Kidney (tissue), 14 donors: ENCODE data around the gene CRABP2. TPM values are rescaled to one million over a fixed set of nuclear protein-coding genes. Genes with fewer than 3 reads are reported as not detected.
A peak's percentile ranks its signal among the peaks of the same experiment; 100 is the strongest.

ENCODE experiments used
- DNase-seq, 5 donors: peaks; one replicate each; pipeline ENCODE4 v3.0.0-alpha.2; 2013 to 2020
- FAIRE-seq: peaks from 2 replicates; lab custom pipeline; 2012; peaks lifted over from hg19 to GRCh38; lab: Jason Lieb, UNC
- H3K27ac ChIP-seq, 2 donors: one replicate each; pipeline ENCODE4 v1.7.0; 2013; ENCODE audit warnings: low read depth in 2 of 2, low read length in 2 of 2, inconsistent platforms in 1 of 2
- H3K27me3 ChIP-seq: one replicate; pipeline ENCODE4 v1.7.1; 2013; ENCODE audit warnings: low read length, inconsistent platforms; ENCODE audit not compliant: control insufficient read depth, insufficient read depth
- H3K36me3 ChIP-seq, 3 donors: one replicate each; pipeline versions ENCODE4 v1.7.0 to v1.7.1; 2013; ENCODE audit warnings: low read length in 3 of 3, control low read depth in 1 of 3, inconsistent platforms in 1 of 3; ENCODE audit not compliant: insufficient read depth in 3 of 3, control insufficient read depth in 2 of 3
- H3K4me1 ChIP-seq, 3 donors: one replicate each; pipeline versions ENCODE4 v1.7.0 to v1.7.1; 2013; ENCODE audit warnings: low read length in 3 of 3, inconsistent platforms in 1 of 3, low read depth in 1 of 3; ENCODE audit not compliant: control insufficient read depth in 2 of 3, insufficient read depth in 2 of 3
- H3K4me3 ChIP-seq, 3 donors: one replicate each; pipeline versions ENCODE4 v1.7.0 to v1.8.1; 2013; ENCODE audit warnings: low read length in 3 of 3, control low read depth in 1 of 3, inconsistent platforms in 1 of 3
- H3K9ac ChIP-seq, 3 donors: one replicate each; pipeline versions ENCODE4 v1.7.0 to v1.7.1; 2013; ENCODE audit warnings: low read length in 3 of 3, control low read depth in 1 of 3, inconsistent platforms in 1 of 3
- H3K9me3 ChIP-seq, 3 donors: one replicate each; pipeline versions ENCODE4 v1.7.0 to v1.7.1; 2013; ENCODE audit warnings: low read length in 3 of 3, control low read depth in 1 of 3, inconsistent platforms in 1 of 3; ENCODE audit not compliant: control insufficient read depth in 2 of 3, insufficient read depth in 1 of 3
- intact Hi-C: fragments of 100-400 bp; cut with DNase I; formaldehyde crosslinking; loops from one replicate; pipeline ENCODE4 v1.11.1; 2022
- polyA plus RNA-seq: library from polyadenylated mRNA; stranded (reverse); fragments of 350-450 nt; fragmentation: Illumina TruSeq; extraction: RNeasy Lipid Tissue Mini Kit (QIAGEN cat#74804); gene quantifications from one replicate; pipeline ENCODE4 v1.2.3, GENCODE V29; 2014; ENCODE audit warnings: low read depth, low replicate concordance; ENCODE audit not compliant: insufficient read depth
- total RNA-seq: library from RNA; stranded (reverse); fragmentation: NEBNext Ultra II Directional; extraction: Animal tissue kit (Norgen Biotek cat#: 25700); gene quantifications from one replicate; pipeline ENCODE4 v1.2.1, GENCODE V29; 2021
- TF ChIP-seq, protein P1 (sequence below): IDR thresholded peaks from 3 replicates; pipeline ENCODE4 v1.5.1; 2012; ENCODE audit warnings: mild to moderate bottlenecking, moderate library complexity, borderline replicate concordance; ENCODE audit not compliant: insufficient read depth; ENCODE audit errors: extremely low read depth
- donor health status: control.
- donor health status: control.
- donor health status: control.
- donor health status: control.
- donor health status: control.
- donor health status: DM: yes; HTN: yes; CAD: no.
- donor health status: Normal renal cell carcinoma (clear cell type).

CRABP2 gene
- total and polyA plus RNA-seq, 2 donors from 2014 or later = 15.2 to 21.6 TPM

DNA sequence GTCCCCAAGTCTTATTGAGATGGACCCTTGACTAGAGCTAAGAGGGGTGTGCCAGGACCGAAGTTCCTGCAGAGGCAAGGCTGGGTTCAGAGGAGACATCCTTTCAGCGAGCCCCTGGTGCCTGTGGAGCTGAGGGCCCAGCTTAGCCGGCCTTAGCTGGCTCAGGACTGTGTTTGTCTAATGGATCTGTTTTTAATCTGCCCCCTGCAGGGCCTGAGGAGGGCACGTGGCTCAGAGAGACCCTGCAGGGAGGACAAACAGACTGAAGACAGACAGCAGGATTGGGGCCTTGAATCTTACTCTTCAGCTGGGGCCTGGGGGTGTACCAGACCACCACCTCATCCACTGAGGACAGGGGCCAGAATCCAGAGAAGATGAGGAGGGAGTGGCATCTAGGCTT, 1.6 kb downstream of the CRABP2 start:
- H3K9ac ChIP-seq = no peak overlapping the region
- no peaks in the 10 kb centered on the region for H3K36me3 ChIP-seq
- intact Hi-C loops = no loop called here
- DNase-seq (no peak), FAIRE-seq (no peak)
- H3K4me3 ChIP-seq = peak overlapping the region in 1 of 3 donors; percentile 35
- H3K4me1 ChIP-seq = peaks cover 0 to 11% (median 0%) of the 10 kb centered on the region in 3 donors
- no peaks in the 10 kb centered on the region for H3K27me3 ChIP-seq
- TF ChIP-seq, protein P1, sequence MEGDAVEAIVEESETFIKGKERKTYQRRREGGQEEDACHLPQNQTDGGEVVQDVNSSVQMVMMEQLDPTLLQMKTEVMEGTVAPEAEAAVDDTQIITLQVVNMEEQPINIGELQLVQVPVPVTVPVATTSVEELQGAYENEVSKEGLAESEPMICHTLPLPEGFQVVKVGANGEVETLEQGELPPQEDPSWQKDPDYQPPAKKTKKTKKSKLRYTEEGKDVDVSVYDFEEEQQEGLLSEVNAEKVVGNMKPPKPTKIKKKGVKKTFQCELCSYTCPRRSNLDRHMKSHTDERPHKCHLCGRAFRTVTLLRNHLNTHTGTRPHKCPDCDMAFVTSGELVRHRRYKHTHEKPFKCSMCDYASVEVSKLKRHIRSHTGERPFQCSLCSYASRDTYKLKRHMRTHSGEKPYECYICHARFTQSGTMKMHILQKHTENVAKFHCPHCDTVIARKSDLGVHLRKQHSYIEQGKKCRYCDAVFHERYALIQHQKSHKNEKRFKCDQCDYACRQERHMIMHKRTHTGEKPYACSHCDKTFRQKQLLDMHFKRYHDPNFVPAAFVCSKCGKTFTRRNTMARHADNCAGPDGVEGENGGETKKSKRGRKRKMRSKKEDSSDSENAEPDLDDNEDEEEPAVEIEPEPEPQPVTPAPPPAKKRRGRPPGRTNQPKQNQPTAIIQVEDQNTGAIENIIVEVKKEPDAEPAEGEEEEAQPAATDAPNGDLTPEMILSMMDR = no peak
- no peak overlapping the region for H3K27ac ChIP-seq
- H3K9me3 ChIP-seq = no peaks in the 10 kb centered on the region

DNA sequence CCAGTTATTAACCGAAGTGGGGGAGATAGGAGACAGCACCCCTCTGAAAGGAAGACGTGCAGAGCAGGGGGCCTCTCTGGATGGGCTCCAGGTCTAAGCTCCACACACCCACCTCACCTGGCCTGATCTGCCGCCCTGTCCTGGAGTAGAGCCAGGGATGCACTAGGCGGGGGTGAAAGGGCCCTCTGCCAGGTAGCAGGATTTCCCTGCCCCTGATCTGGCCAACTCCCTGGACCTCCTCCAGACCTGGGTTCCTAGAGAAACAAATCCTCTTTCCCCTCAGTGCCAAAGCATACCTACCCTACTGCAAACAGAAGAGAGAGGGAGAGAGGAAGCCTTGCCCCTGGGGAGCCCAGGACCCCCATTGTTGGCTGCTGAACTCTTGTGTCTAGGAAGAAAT, 2.0 kb downstream of the CRABP2 start:
- Histone ChIP-seq H3K9ac (no peak overlapping the region), H3K9me3 (no peaks in the 10 kb centered on the region), H3K36me3 (no peaks in the 10 kb centered on the region), H3K27ac (no peak overlapping the region), H3K27me3 (no peaks in the 10 kb centered on the region), H3K4me3 (no peak overlapping the region), H3K4me1 (peaks cover 0 to 11% (median 0%) of the 10 kb centered on the region in 3 donors)
- intact Hi-C loops = no loop called here
- peak in 1 of 5 donors; percentile 45 for DNase-seq
- FAIRE-seq = no peak
- TF ChIP-seq, protein P1 = no peak

DNA sequence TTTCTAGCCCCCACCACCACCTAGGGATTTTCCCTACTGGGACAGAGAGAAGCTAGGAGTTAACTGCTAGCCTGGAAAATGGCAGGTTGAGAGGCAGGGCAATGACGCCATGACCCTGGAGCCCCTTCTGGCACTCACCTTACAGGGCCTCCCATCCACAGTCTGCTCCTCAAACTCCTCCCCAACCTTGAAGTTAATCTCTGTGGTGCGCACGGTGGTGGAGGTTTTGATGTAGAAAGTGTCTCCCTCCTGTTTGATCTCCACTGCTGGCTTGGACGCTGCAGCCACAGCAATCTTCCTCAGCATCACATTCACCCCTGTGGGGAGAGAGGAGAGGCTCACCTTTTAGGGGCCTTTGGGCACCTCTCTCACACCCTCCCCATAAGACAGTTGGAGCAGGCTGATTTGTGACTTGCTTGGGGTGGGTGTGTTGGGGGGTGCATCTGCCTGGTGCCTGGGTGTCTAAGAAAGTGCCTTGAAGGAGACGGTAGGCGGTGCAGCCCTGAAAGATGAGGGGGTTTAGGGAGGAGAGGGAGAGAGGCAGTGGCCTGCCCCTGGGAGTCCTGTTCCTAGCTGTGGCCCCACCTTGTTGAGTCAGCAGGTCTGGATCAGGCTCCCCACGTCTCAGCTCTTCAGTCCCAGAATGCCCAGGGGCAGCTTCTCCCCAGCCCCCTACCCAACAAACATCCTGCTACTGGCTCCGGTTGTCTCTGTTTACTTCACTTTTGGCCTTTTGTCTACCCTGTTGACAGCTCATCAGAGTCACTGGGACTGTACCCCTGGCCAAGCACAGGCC, 4.4 kb downstream of the CRABP2 start:
- Histone ChIP-seq H3K27ac (no peak overlapping the region), H3K27me3 (no peaks in the 10 kb centered on the region)
- no peak for FAIRE-seq

More for the DNA sequence above, 4.4 kb downstream of the CRABP2 start:
- H3K36me3 ChIP-seq = no peaks in the 10 kb centered on the region
- intact Hi-C loops = no loop called here
- DNase-seq = no peak
- TF ChIP-seq, protein P1 = no peak
- H3K4me1 ChIP-seq = peaks cover 0 to 7% (median 0%) of the 10 kb centered on the region in 3 donors
- no peak overlapping the region for H3K9ac ChIP-seq
- no peaks in the 10 kb centered on the region for H3K9me3 ChIP-seq
- H3K4me3 ChIP-seq = no peak overlapping the region
